GM18502 (cell line): ENCODE measurements around the gene FILIP1L.
A peak's percentile ranks its signal among the peaks of the same experiment; 100 is the strongest.

ENCODE experiments used
- ATAC-seq: cut with Tn5 transposase; IDR thresholded peaks from one replicate; pipeline ENCODE4 v1.9.1; 2021; ENCODE audit warnings: mild to moderate bottlenecking; ENCODE audit not compliant: unreplicated experiment, poor library complexity

Gene FILIP1L

GRCh38 chr3:99934975-99935797 lies 179.1 kb downstream of the FILIP1L start:
- no peak for ATAC-seq

GRCh38 chr3:99933971-99934750 lies 180.1 kb downstream of the FILIP1L start:
- no peak for ATAC-seq

- no peak for ATAC-seq
Observed at GRCh38 chr3:99931059-99931458, 183.2 kb downstream of the FILIP1L start.

- no peak for ATAC-seq
Observed at GRCh38 chr3:99929745-99930139, 184.6 kb downstream of the FILIP1L start.

- ATAC-seq, result no peak
Observed at GRCh38 chr3:99928771-99929744, 185.2 kb downstream of the FILIP1L start.

- ATAC-seq, result no peak
Observed at GRCh38 chr3:99927671-99928457, 186.4 kb downstream of the FILIP1L start.

GRCh38 chr3:99925584-99926230 lies 188.6 kb downstream of the FILIP1L start:
- ATAC-seq, result no peak

GRCh38 chr3:99923873-99924272 lies 190.4 kb downstream of the FILIP1L start:
- ATAC-seq, result no peak

GRCh38 chr3:99921986-99922385 lies 192.3 kb downstream of the FILIP1L start:
- no peak for ATAC-seq

- ATAC-seq, result no peak
Observed at GRCh38 chr3:99921377-99921695, 193.0 kb downstream of the FILIP1L start.

GRCh38 chr3:99920481-99921376 lies 193.6 kb downstream of the FILIP1L start:
- peak; percentile 79 for ATAC-seq

- no peak for ATAC-seq
Observed at GRCh38 chr3:99919694-99920093, 194.6 kb downstream of the FILIP1L start.

GRCh38 chr3:99918715-99919114 lies 195.6 kb downstream of the FILIP1L start:
- no peak for ATAC-seq

GRCh38 chr3:99915906-99916432 lies 198.3 kb downstream of the FILIP1L start:
- no peak for ATAC-seq

GRCh38 chr3:99911433-99911832 lies 202.9 kb downstream of the FILIP1L start:
- no peak for ATAC-seq

- ATAC-seq, result no peak
Observed at GRCh38 chr3:99910752-99911290, 203.5 kb downstream of the FILIP1L start.

- ATAC-seq, result no peak
Observed at GRCh38 chr3:99909714-99910495, 204.4 kb downstream of the FILIP1L start.
